GM18520 (cell line): ENCODE measurements around the gene MOGAT1.

Source experiments
- ATAC-seq: cut with Tn5 transposase; IDR thresholded peaks from one replicate; pipeline ENCODE4 v1.9.1; 2021; ENCODE audit not compliant: unreplicated experiment

Gene MOGAT1, protein sequence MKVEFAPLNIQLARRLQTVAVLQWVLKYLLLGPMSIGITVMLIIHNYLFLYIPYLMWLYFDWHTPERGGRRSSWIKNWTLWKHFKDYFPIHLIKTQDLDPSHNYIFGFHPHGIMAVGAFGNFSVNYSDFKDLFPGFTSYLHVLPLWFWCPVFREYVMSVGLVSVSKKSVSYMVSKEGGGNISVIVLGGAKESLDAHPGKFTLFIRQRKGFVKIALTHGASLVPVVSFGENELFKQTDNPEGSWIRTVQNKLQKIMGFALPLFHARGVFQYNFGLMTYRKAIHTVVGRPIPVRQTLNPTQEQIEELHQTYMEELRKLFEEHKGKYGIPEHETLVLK

DNA sequence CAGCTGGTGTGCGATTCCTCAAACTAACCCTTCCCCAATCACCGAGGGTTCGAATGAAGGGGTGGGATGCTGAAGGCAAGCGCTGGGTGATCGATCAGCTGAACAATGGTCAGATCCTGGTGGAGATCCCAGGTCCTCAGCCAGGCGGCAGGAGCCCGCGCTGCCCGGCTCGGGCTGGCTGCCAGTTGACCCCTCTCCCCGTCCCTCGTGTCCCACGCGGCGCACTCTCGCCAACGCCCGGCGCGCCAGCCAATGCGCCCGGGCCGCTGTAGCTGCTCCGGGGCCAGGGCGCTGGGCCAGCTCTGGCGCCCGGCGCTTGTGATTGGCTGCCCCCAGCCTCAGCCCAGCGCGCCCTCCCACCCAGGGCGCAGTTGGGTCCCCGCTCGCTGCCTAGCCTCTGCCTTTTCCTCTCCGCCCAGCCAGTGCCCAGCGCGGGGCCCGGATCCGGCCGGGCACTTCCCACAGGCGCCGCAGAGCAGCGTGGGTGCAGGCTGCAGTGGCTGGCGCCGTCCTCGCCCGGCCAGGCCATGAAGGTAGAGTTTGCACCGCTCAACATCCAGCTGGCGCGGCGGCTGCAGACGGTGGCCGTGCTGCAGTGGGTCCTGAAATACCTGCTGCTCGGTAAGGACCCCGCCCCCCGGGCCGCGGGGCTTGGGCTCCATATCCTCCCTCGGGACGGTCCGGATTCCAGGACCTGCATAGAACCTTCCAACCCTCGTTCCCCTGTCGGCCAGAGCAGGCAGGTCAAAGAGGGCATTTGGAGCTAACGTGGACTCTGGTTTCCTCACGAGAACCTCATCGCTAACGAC lies at the start of gene MOGAT1:
MOGAT1 (plus strand) TSS at position 400 of the 809 bp plus-strand sequence; CDS start at position 528, 128 bp downstream.
- ATAC-seq, result no peak

DNA sequence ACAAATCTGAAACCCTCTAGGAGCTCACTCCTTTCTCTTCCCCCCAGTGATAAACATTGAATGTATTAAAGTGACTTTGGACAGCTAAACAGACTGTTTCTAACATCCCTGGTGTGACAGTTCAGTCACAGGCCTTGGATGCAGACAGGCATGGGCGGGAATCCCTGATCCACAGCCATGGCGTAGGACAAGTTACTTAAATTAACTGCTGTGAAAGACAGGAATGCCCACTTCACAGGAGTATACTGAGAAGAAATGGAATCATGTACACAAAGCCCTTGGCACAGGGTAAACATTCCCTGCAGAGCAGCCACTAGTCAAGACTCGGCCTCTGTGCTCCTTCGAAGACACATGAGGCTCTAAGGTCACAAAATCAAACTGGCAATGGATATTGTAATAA lies 49.6 kb upstream of the MOGAT1 start:
- no peak for ATAC-seq

DNA sequence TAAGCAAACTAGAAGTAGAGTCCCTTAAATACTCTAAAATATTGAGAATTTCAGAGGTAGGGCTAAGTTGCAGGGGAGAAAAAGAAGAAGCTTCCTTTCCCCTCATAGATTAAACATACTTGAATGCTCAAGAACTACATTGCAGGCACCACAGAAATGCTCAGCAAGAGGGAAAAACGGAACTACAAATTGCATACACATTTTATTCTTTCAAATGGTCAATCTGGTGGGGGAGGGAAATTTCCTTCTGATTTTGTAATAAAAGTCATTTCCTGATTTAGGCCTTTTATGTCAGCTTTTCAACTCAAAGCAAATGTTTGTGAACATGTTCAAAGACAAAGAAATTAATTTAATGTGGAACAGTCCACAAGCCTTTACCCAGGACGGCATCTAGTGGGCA lies 48.5 kb upstream of the MOGAT1 start:
- ATAC-seq, result no peak

DNA sequence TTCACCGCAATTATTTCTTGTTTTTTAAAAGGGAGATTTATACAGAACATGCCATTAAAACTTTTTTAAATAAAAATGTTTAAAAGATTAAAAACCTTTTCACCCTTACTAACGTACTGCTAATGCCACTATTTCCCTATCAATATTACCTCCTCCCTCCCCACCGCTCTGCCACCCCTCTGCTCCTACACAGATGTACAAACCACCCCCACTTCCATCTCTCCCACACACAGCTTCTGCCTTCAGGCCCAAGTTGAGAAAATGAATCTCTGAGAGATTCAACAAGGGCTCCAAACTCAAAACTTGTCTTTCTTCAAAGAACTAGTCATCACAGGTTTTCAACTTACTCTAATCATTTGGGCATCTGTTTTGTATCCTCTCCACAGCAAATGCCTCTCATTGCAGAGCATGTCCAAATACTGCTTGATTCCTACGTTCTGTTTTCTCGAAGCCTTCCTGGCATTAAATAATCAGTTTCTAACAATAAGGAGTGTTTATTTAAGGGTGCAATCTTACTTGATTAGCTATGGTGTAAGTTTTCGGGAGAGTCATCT lies 47.6 kb upstream of the MOGAT1 start:
- ATAC-seq, result no peak

DNA sequence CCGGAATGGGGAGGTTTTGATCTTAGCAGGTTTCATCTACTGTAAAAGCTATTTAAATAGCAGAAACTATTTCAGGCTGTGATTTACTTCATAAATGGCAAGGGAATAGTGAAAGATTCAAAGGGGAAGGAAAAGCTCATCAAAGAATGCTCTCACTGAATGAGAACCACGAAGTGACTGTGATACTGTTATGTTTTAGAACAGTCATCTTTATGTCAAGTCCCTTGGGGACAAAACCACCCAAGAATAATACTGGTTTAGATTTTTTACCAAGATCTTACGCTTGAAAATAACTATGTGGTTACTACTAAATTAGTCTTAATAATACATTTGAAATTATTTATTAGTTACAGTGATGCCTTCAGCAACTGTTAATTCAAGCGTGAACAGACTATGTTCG lies 43.7 kb upstream of the MOGAT1 start:
- no peak for ATAC-seq

DNA sequence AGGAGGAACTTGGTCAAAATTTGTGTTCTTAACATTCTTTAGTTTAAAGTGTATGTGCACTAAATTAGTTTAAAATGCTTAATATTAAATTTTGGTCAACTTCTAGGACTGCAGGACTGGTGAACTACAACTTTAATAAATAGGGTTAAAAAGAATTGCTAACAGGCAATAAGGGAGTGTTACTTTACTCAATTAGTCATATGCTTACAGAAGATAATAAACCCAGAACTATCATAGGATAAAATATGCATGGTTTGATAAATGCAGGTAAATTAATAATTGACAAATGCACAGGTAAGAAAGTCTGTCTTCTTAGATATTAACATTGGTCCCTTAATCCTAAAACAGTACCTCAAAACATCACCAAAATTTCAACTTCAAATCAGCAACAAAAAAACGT lies 36.2 kb upstream of the MOGAT1 start:
- ATAC-seq, result no peak

DNA sequence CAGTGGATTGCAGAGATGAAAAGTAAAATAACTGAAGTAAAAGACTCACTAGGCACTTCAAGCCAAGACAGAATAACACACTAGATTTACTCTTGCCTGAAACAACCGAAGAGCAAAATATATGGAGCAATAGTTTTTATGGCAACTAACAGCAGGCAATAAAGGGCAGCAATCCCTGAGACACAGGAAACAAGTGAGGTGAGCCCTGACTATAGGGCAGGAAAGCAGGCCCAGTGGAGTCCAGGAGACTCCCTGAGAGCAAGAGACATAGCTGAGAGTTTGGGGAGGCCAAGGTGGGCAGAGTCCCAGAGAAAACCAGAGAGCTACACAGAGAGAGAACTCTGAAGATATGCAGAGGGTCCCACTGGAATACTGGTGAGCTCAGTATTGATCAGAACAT lies 34.4 kb upstream of the MOGAT1 start:
- no peak for ATAC-seq

DNA sequence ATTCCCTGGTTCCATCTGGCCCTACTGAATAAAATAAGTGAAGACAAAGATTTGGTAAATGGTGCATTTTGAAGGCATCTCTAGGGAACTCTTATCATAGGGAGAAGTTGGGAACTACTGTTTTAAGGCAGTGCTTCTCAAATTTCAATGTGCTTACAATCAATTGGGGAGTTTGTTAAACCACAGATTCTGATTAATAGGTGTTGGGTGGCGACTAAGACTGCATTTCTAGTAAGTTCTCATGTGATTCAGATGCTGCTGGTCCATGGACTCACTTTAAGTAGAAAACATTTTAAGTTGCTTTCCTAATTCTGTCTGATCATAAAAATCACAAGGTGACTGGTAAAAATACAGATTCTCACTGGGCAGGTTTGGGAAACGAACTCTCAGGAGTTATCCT lies 30.1 kb upstream of the MOGAT1 start:
- no peak for ATAC-seq

DNA sequence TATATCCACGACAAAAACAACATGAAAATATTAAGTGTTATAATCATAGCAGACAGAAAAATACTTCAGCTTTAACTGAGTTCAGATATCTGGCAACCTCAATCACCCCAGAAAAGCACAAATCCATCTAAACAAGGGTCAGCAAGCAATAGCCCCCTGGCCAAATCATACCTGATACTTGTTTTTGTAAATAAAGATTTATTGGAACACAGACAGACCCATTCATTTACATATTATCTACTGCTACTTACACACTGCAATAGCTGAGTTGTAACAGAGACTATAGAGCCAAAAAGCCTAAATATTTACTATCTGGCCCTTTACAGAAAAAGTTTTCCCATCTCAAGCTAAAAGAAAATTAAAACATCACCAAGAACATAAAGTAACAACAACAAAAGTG lies 28.3 kb upstream of the MOGAT1 start:
- ATAC-seq, result no peak

DNA sequence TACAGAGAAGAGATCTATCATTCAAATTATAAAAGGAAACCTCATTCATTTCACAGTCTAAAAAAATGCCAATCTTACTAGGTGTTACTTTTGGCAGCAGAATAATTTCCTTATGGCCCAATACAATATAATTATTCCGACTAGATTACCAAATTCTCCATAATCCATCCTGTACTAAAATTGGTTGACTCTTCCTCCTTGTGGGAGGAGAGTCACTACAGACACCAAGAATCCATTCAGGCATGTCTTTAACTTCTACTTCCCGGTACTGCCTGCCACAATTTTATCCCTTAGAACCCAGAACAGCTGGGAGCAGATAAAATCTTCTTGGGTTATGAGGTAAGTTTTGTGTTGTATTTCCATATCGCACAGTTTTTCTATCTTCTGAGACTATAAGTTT lies 25.4 kb upstream of the MOGAT1 start:
- ATAC-seq, result no peak

DNA sequence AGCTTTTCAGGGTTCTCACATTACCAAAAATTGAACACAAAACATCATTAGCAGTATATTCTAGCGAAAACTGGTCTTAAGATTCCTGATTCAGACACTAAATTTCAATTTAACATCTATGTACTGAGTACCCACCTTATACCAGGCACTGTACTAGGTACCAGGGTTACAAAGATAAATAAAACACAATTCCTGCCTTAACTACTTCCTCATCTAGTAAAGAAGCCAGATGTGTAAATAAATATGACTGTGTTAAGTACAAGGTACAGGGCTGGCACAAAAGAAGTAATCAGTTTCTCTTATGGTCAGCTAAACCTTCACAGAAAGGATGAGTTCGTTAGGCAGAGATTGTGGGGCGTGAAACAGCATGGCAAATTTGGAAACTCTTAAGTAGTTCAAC lies 21.7 kb upstream of the MOGAT1 start:
- no peak for ATAC-seq

DNA sequence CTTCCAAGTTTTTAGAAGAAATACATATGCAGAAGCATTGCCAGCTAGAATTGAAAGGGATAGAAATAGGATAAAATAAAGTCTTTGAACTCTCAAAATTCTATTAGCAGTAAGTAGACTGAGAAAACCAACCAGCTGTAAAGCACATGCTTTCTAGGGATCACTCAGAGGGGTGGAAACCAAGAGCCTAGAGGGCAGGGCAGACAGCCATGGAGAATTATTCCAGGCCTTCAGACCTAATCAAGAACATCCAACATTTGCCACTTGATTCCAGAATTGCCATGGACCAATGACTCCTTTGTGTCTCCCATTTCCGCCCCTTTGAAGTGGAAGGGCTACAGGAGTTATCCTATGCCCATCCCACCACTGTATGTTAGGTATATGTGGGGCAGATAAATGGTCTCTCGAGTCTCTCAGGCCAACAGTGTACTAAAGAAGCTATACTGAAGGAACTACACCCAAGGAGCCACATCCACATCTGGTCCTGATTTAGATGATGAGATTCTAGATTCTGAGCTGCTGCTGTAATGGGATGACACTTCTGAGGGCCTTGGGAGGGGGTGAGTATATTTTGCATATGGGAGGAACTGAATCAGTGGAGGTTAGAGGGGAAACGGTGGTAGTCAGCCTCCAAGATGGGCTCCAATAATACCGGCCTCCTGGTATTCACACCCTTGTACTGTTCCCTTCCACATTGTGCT lies 19.6 kb upstream of the MOGAT1 start:
- no peak for ATAC-seq

DNA sequence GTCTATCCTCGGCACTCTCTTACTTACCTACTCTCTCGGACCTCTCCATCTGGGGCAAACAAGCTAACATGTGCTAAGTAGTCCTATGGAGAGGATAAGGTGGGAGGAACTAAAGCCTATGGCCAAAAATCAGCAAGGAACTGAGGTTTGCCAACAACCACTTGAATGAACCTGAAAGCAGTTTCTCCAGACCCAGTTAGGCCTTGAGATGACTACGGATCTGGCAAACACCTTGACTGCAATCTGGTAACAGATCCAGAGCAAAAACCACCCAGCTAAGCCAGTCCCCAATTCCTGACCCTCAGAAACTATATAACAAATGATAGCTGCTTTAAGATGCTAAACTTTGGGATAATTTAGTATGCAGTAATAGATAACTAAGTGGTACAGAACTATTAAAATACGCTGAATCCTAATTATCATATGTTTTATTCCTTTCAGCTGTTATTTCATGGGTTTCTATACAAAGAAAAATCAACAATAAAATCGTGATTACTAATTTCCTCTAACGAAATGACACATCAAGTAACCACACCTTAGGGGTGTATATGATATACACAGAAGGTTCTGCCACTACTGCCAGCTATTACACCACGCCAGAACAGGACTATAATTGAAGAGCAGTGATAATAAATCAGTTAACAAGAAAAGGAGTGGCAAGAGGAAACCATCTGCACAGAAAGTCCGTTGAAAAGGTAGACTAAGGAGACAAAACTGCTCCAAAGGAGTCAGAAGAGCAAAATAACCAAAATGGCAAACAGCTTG lies 18.8 kb upstream of the MOGAT1 start:
- ATAC-seq, result no peak

DNA sequence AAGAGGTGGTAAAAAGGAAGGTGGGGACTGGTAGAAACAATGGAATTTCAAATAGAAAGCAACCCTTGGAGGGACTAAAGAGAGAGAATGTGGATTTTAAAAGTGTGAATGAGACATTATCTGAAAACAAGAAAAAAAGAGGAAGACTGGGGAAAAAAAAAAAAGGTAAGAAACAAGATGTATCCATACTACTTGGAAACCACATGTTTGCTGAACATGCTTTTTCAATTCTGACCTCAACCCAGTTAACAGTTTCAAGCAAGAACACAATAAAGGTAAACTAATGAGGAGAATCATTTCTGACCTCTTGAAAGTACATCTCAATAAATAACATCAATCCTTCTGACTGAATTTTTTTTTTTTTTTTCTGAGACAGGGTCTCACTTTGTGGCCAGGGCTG lies 18.2 kb upstream of the MOGAT1 start:
- ATAC-seq, result no peak

DNA sequence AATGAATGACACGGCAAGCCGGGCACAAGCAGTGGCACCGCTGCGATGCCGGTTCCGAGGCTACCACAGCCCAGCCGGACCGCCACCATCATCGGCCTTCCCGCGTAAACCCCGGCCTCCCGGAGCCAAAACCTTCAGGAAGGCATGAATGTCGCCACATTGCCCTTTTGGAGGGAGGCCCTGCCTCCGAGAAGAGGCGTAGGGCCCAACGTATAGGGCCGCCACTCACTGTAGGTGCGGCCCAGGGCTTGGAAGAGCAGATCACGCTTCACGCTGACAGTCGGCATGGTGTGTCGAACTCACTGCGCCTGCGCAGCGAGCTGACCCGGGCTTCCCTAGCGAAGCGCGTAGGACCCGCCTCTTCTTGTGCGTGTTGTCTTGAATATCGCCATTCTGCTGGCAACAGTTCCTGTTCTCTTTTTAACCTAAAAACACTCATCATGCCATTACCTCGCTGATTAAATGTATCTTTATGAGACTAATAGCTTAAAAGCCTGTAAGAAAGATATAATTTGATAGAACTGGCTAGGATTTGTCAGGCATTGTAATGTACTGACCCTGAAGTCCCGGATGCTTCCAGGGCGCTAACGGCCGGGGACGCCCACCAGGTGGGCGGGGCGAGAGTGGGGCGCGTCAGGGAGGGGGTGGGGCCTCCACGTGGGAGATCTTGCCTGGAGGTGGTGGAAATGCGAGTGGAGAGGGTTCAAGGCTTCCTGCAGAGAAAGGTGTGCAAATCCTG lies 15.5 kb upstream of the MOGAT1 start, which contains the start of gene FARSB:
FARSB (minus strand) TSS at position 306 of the 739 bp plus-strand sequence; CDS start at position 287, 19 bp downstream.
- peak; percentile 89 for ATAC-seq

DNA sequence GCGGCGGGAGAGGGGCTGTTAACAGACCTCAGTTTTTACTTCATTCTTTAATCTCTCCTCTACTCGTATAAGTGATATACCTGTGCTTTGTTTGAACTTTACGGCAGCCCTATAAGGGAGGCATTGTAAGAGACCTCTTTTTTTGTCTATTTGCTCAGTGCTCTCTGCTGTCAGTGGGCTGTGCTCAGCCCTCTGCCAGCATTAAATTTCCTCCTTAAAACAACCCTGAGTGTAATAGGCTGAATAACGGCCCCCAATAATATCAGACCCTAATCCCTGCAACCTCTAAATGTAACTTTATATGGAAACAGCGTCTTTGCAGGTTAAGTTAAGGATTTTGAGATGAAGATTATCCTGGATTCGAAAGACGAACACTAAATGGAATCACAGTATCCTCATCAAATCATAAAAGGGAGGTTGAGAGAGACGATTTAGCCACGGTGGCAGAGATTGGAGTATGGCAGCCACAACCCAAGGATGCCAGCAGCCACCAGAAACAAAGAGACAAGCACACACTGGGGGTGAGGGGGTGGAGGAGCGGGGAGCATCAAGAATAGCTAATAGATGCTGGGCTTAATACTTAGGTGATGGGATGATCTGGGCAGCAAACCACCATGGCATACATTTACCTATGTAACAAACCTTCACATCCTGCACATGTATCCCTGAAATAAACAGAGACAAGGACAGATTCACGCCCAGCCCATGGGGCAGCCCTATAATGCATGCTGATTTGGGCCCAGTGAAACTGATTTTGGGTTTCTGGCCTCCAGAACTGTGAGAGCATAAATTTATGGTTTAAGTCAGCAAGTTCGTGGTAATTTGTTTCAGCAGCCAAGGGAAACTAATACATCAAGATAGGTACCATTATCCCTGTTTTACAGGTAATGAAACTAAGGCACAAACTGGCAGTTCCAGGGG lies 14.7 kb upstream of the MOGAT1 start:
- peak; percentile 0 for ATAC-seq

DNA sequence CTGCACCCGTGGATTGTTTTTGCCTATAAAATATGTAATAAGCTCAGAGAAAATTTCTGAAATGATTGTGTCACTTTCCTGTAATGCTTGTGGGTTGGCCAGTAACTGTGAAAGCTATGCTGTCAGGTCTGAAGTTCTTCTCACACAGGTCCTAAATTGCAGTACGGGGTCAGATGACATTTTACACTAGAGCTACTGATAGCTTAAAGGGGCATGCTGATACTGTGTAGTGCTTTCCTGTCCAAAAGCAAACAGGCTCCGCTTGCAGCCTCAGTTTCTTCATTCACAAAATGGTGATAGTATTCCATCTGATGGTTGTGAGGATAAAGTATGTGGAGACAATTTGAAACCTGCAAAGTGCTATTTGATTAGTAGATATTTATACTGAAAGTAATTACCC lies 8.0 kb upstream of the MOGAT1 start:
- ATAC-seq, result no peak

DNA sequence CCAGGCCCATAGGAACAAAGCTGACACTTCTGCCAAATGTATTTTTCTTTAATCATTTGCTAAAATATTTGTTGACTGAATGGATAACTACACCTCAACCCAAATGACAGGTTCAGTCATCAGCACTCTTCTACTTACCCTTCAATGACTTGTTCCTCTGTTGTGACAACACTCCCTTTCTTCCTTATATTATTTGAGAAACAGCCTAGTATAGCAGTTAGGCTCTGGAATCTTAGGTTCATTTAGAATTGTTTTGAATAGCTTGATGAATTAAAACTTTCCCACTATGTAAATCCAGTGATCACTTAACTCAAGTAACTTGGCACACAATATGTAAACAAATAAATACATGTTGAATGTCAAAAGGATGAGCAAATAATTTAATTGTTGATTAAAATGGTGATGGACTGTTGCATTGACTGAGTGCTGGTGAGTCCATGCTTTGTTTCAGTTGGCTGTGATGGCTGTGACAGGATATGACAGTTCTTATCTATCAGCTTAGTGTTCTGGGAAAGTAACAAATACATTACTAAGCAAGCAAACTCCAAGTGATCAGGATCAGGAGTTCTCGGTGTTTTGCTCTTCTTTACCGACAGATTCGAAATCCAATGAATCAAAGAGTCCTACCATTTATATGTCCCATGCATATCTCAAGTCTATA lies 2.8 kb upstream of the MOGAT1 start:
- ATAC-seq, result no peak
